Lower lobe of right lung (tissue), 2 donors: ENCODE data around the gene ZNF728. TPM values are rescaled to one million over a fixed set of nuclear protein-coding genes. Genes with fewer than 3 reads are reported as not detected.
"Not testable (repeated sequence)": the region's sequence is repeated elsewhere in the genome, so short reads cannot be mapped to it uniquely, and the experiment has no call there.

Experiments used
- ATAC-seq, 2 donors: fragments of 200-7000 bp; cut with Tn5 transposase; one replicate each; pipeline ENCODE4 v1.9.1; 2020 to 2022; ENCODE audit warnings: mild to moderate bottlenecking in 2 of 2, moderate library complexity in 2 of 2
- DNase-seq: peaks from one replicate; pipeline ENCODE4 v3.0.0-alpha.2; 2020
- H3K27ac ChIP-seq: fragments of 200-600 bp; one replicate; pipeline ENCODE4 v1.8.0; 2022
- H3K27me3 ChIP-seq: fragments of 200-600 bp; one replicate; pipeline ENCODE4 v1.8.0; 2022; ENCODE audit warnings: low read depth
- H3K36me3 ChIP-seq: fragments of 200-600 bp; one replicate; pipeline ENCODE4 v1.8.0; 2022; ENCODE audit warnings: mild to moderate bottlenecking
- H3K4me1 ChIP-seq: fragments of 200-600 bp; one replicate; pipeline ENCODE4 v1.8.0; 2022
- H3K4me3 ChIP-seq: fragments of 200-600 bp; one replicate; pipeline ENCODE4 v1.8.0; 2022; ENCODE audit warnings: mild to moderate bottlenecking
- H3K9me3 ChIP-seq: fragments of 200-600 bp; one replicate; pipeline ENCODE4 v1.8.0; 2022
- CTCF ChIP-seq: fragments of 200-600 bp; IDR thresholded peaks from one replicate; pipeline ENCODE4 v1.8.0; 2022; ENCODE audit warnings: antibody characterized with exemption, mild to moderate bottlenecking
- intact Hi-C: fragments of 100-400 bp; cut with DNase I; formaldehyde crosslinking; loops from one replicate; pipeline ENCODE4 v1.11.0; 2022
- total RNA-seq: library from RNA; stranded (reverse); fragmentation: NEBNext Ultra II Directional; extraction: Animal tissue kit (Norgen Biotek cat#: 25700); gene quantifications from one replicate; pipeline ENCODE4 v1.2.1, GENCODE V29; 2021
- donor health status: DM: no; HTN: yes; CAD: no; lungs with severe emphysema.

Gene ZNF728
- total RNA-seq, 1 donor from 2014 or later, result 0.74 TPM

GRCh38 chr19:23015660-23016059, 12.7 kb upstream of the ZNF728 start:
- Histone ChIP-seq H3K4me1 (no peaks in the 10 kb centered on the region), H3K9me3 (no peaks in the 10 kb centered on the region), H3K27ac (no peak overlapping the region), H3K4me3 (no peak overlapping the region), H3K27me3 (no peaks in the 10 kb centered on the region), H3K36me3 (no peaks in the 10 kb centered on the region)
- intact Hi-C loops, result no loop called here
- TF ChIP-seq CTCF, result no peak
- ATAC-seq (no peak), DNase-seq (no peak)

GRCh38 chr19:22994957-22995356, 8.0 kb downstream of the ZNF728 start:
- H3K27ac ChIP-seq, H3K36me3 ChIP-seq, DNase-seq, H3K4me3 ChIP-seq, H3K27me3 ChIP-seq, H3K4me1 ChIP-seq, H3K9me3 ChIP-seq, intact Hi-C loops, ATAC-seq: not testable (repeated sequence)

- DNase-seq, result no peak
- TF ChIP-seq CTCF, result no peak
- ATAC-seq, result no peak
- Histone ChIP-seq H3K36me3 (no peaks in the 10 kb centered on the region), H3K4me3 (no peak overlapping the region), H3K27me3 (no peaks in the 10 kb centered on the region), H3K27ac (no peak overlapping the region), H3K4me1 (no peaks in the 10 kb centered on the region), H3K9me3 (peaks cover 95% of the 10 kb centered on the region)
- intact Hi-C loops, result no loop called here
These were observed 26.7 kb downstream of the ZNF728 start for GRCh38 chr19:22976248-22976647.

- H3K4me3 ChIP-seq, DNase-seq, H3K27ac ChIP-seq, intact Hi-C loops, H3K27me3 ChIP-seq, H3K4me1 ChIP-seq, H3K36me3 ChIP-seq, ATAC-seq: not testable (repeated sequence)
- peaks cover 91% of the 10 kb centered on the region for H3K9me3 ChIP-seq
These were observed 27.3 kb downstream of the ZNF728 start for GRCh38 chr19:22975546-22976136.

- intact Hi-C loops, result no loop called here
- TF ChIP-seq CTCF, result no peak
- no peaks in the 10 kb centered on the region for H3K4me1 ChIP-seq
- no peaks in the 10 kb centered on the region for H3K27me3 ChIP-seq
- no peaks in the 10 kb centered on the region for H3K36me3 ChIP-seq
- no peak overlapping the region for H3K4me3 ChIP-seq
- no peak overlapping the region for H3K27ac ChIP-seq
- ATAC-seq (no peak), DNase-seq (no peak)
- H3K9me3 ChIP-seq, result peaks cover 45% of the 10 kb centered on the region
These were observed 57.4 kb downstream of the ZNF728 start for GRCh38 chr19:22945560-22945959.

GRCh38 chr19:22935151-22935550, 67.8 kb downstream of the ZNF728 start:
- Histone ChIP-seq H3K9me3 (peaks cover 11% of the 10 kb centered on the region), H3K4me1 (no peaks in the 10 kb centered on the region), H3K27ac (no peak overlapping the region), H3K36me3 (no peaks in the 10 kb centered on the region), H3K4me3 (no peak overlapping the region), H3K27me3 (no peaks in the 10 kb centered on the region)
- TF ChIP-seq CTCF, result no peak
- intact Hi-C loops, result no loop called here
- DNase-seq (no peak), ATAC-seq (no peak)

GRCh38 chr19:22927576-22927975, 75.4 kb downstream of the ZNF728 start:
- H3K4me1 ChIP-seq, H3K27ac ChIP-seq, DNase-seq, H3K27me3 ChIP-seq, H3K4me3 ChIP-seq, H3K36me3 ChIP-seq, ATAC-seq, H3K9me3 ChIP-seq, intact Hi-C loops: not testable (repeated sequence)

GRCh38 chr19:22925181-22925580, 77.8 kb downstream of the ZNF728 start:
- H3K27ac ChIP-seq, ATAC-seq, DNase-seq, H3K9me3 ChIP-seq, H3K27me3 ChIP-seq, H3K36me3 ChIP-seq, H3K4me1 ChIP-seq, intact Hi-C loops, H3K4me3 ChIP-seq: not testable (repeated sequence)
